T-helper 1 cell treated with Interleukin-12 subunit alpha and Interleukin-12 subunit beta and Interleukin-4 antibody, amounts not matched to agents 30 μg/mL and 1 μg/mL, for 36 hours (primary cell): ENCODE data around the gene RHEBL1.
A peak's percentile ranks its signal among the peaks of the same experiment; 100 is the strongest.

Source experiments
- H3K27ac Mint-ChIP-seq: one replicate; pipeline ENCODE4 v1.8.0; 2021; ENCODE audit warnings: mild to moderate bottlenecking, mixed read lengths
- H3K27me3 Mint-ChIP-seq: one replicate; pipeline ENCODE4 v1.8.0; 2021; ENCODE audit warnings: low read depth, mixed read lengths
- H3K36me3 Mint-ChIP-seq: one replicate; pipeline ENCODE4 v1.8.0; 2021; ENCODE audit warnings: low read depth, mixed read lengths
- H3K4me1 Mint-ChIP-seq: one replicate; pipeline ENCODE4 v1.8.0; 2021; ENCODE audit warnings: low read depth, mixed read lengths
- H3K4me3 Mint-ChIP-seq: one replicate; pipeline ENCODE4 v1.8.0; 2021; ENCODE audit warnings: mild to moderate bottlenecking, moderate library complexity, mixed read lengths
- H3K9me3 Mint-ChIP-seq: one replicate; pipeline ENCODE4 v1.8.0; 2021; ENCODE audit warnings: mixed read lengths

The RHEBL1 gene

DNA sequence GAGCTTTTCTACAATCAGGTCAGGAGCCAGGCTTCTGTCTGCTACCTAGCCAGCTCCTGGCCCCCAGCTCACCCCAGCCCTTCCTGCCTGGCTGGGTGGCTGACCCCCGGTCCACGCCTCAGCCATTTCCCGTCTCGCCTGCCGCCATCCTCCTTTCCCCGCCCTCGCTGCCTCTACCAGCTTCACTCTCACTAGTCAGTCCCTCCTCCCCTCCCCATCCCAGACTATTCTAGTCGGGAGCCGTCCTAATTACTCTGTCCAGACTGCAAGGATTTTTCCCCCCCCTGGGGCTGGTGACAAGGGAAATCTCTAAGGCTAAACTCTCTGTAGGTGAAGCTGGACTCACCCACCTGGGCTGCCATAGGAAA lies 24.0 kb upstream of the RHEBL1 start:
- Mint-ChIP-seq H3K27me3 (peaks cover 58% of the 10 kb centered on the region), H3K9me3 (no peaks in the 10 kb centered on the region), H3K4me3 (peak overlapping the region; percentile 14), H3K27ac (no peak overlapping the region), H3K36me3 (peaks cover 22% of the 10 kb centered on the region), H3K4me1 (peaks cover 32% of the 10 kb centered on the region)

DNA sequence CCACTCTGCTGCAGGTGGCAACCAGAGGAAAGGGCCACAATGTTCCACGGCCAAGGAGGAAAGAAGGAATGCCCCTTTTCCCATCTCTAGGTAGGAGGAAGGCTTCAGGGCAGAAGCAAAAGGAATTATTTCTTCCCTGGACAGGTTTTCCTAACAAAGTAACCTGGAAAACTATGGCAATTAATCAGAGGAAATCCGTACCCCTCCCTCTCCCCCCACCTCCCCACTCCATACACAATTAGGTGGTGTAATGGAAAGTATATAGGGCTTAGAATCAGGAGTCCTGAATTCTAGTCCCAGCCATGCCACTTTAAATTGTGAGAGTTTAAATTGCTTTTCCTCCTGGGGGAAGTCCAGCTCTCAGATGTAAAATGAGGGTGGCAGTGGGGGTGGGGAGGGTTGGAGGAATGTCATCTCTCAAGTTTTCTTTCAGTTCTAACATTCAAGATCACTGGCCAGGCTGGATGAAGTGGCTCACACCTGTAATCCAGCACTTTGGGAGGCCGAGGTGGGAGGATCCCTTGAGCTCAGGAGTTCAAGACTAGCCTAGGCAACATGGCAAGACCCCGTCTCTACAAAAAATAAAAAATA lies 23.1 kb upstream of the RHEBL1 start:
- Mint-ChIP-seq H3K4me3 (no peak overlapping the region), H3K27ac (no peak overlapping the region), H3K36me3 (peaks cover 16% of the 10 kb centered on the region), H3K4me1 (peaks cover 40% of the 10 kb centered on the region), H3K9me3 (no peaks in the 10 kb centered on the region), H3K27me3 (peaks cover 65% of the 10 kb centered on the region)

DNA sequence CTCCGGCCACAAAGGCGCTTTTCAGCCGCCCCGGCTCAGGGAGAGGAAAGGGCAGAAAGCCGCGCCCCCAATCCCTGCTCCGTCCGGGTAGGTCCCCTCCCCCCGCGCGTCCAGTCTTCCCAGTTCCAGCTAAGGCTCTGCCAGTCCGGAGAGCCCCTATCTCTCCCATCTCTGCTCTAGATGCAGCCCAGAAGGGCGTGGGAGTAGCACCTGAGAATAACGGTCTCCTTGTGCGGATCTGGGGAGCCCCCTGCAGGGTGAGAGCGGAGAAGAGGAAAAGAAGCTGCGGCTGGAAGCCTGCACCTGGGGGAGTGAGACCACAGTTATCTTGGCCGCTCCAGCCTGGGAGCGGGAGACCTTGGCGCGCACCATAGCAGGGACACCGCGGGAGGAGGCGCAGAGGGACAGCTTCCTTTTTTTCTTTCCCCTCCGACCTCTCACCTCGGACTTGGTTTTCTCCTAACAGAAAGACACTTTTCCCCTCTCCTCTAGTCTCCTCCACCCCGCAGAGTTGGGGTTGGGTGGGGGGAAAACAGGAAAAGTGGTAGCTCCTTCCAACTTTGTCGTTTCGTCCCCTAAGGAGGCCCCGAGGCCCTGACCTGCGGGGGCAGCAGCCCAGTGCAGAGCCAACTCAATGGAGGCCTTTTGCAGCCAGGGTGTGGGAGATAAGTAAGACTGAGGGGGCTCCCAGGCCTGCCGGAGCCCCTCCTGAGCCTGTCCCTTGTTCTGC lies 22.5 kb upstream of the RHEBL1 start:
- Mint-ChIP-seq H3K27ac (no peak overlapping the region), H3K9me3 (no peaks in the 10 kb centered on the region), H3K4me3 (peak overlapping the region; percentile 65), H3K27me3 (peaks cover 65% of the 10 kb centered on the region), H3K4me1 (peaks cover 45% of the 10 kb centered on the region), H3K36me3 (peaks cover 15% of the 10 kb centered on the region)

DNA sequence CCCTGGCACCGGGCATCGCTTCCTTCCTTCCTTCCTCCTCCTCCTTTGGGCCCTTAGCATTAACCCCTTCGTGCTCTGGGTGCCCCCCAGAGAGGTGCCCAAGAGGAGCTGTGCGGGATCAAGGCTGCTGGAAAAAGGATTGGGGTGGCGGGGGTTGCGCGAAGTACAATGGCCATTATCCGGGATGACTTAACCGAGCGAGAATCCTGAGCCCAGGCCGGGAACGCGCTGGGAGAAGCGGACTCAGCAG lies 22.0 kb upstream of the RHEBL1 start:
- H3K9me3 Mint-ChIP-seq, result no peaks in the 10 kb centered on the region
- peaks cover 49% of the 10 kb centered on the region for H3K4me1 Mint-ChIP-seq
- H3K27ac Mint-ChIP-seq, result no peak overlapping the region
- H3K36me3 Mint-ChIP-seq, result peaks cover 14% of the 10 kb centered on the region
- H3K4me3 Mint-ChIP-seq, result no peak overlapping the region
- peaks cover 65% of the 10 kb centered on the region for H3K27me3 Mint-ChIP-seq

DNA sequence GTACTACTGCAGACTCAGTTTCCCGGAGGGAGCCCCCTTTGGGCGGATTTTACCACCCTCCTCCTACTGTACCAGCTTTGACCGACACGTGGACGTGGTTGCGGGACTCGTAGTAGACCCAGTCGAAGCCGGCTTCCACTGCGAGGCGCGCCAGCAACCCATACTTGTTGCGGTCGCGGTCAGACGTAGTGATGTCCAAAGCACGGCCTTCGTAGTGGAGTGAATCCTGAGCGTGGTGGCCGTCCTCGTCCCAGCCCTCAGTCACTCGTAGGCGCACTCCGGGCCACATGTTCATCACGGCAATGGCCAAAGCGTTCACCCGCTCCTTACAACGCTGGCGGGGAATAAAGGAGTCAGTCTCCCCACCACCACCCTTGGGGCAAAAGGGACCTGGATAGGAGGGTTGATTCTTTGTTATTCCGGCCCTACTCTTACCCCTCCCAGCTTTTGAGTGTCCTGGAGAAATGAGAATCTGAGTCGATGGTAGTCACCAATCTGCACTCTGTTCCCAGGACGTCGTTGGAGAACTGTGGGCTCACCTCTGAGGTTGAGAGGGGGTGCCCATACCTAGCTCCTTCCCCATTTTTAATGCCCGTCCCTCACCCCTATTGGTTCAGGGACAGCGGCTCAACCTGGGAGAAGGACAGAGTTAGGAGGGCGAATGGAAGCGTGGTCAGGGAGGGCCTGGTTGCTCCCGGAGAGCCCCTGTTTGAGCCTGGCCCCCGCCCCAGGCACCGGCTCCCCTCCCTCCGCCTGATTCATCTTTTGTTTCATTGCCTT lies 21.5 kb upstream of the RHEBL1 start:
- H3K27ac Mint-ChIP-seq, result no peak overlapping the region
- H3K4me3 Mint-ChIP-seq, result no peak overlapping the region
- peaks cover 65% of the 10 kb centered on the region for H3K27me3 Mint-ChIP-seq
- peaks cover 9% of the 10 kb centered on the region for H3K36me3 Mint-ChIP-seq
- peaks cover 51% of the 10 kb centered on the region for H3K4me1 Mint-ChIP-seq
- H3K9me3 Mint-ChIP-seq, result no peaks in the 10 kb centered on the region

DNA sequence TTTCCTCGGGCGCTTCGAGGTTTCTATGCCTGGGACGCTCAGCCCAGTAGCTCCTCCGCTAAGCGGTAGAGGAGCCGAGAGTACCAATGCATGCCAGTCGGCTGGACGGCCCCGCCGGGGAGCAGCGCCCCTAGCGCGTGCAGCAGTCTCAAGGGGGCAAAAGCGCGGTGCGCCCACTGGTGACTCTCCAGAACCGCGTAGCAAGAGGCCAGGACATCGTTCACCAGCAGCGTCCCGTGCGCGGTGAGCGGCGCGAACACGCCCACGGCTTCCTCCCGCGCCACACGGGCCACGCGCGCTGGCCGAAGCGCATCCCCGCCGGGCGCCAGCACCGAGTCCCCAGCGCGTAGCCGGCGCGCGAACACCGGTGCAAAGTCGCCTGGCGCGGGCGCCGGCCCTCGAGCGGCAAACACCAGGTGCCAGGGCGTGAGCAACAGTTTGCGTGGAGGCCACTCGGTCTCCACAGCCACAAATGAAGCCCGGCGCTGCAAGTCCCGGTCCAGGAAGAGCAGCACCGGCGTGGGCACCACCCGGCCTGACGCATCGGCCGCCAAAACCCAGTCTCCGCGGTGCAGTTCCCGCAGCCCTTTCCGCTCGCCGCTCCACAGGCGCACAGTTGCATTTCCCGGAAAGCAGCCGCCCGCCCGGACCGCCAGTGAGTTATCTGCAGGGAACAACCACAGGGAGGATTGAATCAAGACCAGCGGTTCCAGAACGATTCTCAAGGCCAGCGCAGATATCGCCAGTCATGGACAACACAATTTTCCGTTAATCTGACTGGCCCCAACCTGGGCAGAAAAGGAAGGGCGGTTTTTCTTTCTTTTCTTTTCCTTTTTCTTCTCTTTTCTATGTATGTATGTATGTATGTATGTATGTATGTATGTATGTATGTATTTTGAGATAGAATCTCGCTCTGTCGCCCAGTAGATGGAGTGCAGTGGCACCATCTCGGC lies 20.3 kb upstream of the RHEBL1 start:
- Mint-ChIP-seq H3K27ac (peak overlapping the region; percentile 65), H3K4me1 (peaks cover 51% of the 10 kb centered on the region), H3K36me3 (peaks cover 2% of the 10 kb centered on the region), H3K27me3 (peaks cover 58% of the 10 kb centered on the region), H3K9me3 (no peaks in the 10 kb centered on the region), H3K4me3 (peak overlapping the region; percentile 81)

DNA sequence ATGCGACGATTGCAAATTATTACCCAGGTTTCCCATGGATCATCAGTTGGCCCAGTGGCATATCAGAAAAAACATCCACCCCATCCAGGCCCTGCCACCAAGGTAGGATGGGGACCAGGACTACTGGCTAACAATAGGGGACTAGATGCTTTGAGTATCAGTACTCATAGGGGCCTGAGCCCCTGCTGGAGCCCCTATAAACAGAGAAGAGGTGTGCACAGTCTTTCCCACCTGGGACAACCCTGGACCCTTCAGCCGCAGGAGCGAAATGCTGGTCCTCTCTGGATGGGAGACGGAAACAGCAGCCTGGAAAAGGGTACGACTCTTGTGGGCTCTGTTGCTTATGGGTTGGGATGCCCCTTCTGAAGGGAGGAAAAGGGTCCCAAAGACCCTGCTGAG lies 19.2 kb upstream of the RHEBL1 start:
- no peaks in the 10 kb centered on the region for H3K36me3 Mint-ChIP-seq
- peaks cover 50% of the 10 kb centered on the region for H3K4me1 Mint-ChIP-seq
- H3K27me3 Mint-ChIP-seq, result peaks cover 52% of the 10 kb centered on the region
- no peak overlapping the region for H3K27ac Mint-ChIP-seq
- H3K9me3 Mint-ChIP-seq, result no peaks in the 10 kb centered on the region
- no peak overlapping the region for H3K4me3 Mint-ChIP-seq

DNA sequence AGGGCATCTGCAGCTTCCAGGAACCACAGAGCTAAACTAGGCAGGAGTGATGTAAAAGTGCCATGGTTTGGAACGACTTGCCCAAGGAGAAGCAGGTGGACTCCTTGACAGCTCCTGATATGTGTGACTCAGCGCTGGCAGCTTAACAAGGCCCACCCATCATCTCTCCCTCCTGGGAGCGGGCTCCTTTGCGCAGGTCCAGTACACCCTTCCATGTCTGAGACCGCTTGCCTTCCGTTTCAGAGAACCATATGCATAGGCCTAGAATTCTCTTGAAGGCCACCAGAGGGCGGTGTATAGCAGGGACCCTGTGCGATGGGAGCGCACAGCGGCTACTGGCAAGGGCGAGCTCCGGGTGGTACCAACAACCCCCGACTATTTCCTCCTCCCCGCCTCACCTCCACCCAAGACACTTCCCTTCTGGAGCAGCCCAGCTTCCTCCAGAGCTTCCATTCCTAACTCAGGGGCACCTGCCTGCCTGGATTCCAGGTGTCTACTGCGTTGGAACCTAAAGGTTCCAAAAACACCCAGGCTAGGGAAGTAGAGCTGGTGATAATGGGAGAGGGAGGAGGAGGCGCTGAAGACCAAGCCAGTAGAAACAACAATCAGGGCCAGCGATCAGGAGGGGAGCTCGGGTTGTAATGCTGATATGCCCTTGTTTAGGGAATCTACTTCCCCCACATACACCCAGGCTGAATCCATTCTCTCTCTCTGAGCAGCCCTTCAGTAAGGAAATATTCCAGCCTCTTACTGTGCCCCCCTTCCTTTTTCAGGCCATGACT lies 18.6 kb upstream of the RHEBL1 start:
- Mint-ChIP-seq H3K4me1 (peaks cover 44% of the 10 kb centered on the region), H3K36me3 (no peaks in the 10 kb centered on the region), H3K9me3 (no peaks in the 10 kb centered on the region), H3K4me3 (peak overlapping the region; percentile 34), H3K27me3 (peaks cover 46% of the 10 kb centered on the region), H3K27ac (no peak overlapping the region)

DNA sequence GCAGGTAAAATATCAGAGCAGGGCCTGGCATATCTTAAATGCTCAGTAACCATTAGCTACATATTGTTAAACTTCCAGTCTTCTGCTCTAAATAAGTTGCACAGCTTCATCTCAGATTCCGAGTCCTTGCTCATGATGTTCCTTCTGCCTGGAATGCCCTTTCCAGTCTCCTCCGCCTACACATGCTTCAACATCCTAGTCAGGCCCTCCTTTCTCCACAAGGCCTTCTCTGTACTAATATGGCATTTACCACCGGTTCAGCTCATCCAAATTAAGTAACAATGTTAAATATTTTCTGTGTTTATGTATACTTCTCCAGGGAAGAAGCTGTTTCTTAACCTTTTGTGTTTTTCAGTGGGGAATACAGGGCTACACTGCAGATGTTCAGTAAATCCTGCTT lies 16.3 kb upstream of the RHEBL1 start:
- Mint-ChIP-seq H3K4me3 (no peak overlapping the region), H3K4me1 (peaks cover 34% of the 10 kb centered on the region), H3K9me3 (no peaks in the 10 kb centered on the region), H3K27ac (no peak overlapping the region), H3K36me3 (no peaks in the 10 kb centered on the region), H3K27me3 (peaks cover 31% of the 10 kb centered on the region)

DNA sequence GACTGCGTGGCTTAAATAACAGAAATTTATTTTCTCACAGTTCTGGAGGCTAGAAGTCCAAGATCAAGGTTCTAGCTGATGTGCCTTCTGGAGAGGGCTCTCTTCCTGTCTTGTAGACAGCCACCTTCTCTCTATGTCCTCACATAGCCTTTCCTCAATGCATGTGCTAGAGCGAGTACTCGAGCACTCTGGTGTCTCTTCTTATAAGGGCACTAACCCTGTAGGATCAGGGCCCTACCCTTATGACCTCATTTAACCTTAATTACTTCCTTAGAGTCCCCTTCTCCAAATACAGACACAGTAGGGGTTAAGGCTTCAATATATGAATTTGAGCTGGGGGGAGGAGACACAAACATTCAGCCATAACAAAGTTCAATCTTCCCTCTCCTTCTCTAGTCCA lies 14.7 kb upstream of the RHEBL1 start:
- Mint-ChIP-seq H3K9me3 (no peaks in the 10 kb centered on the region), H3K4me1 (peaks cover 21% of the 10 kb centered on the region), H3K27ac (no peak overlapping the region), H3K27me3 (peaks cover 17% of the 10 kb centered on the region), H3K4me3 (no peak overlapping the region), H3K36me3 (no peaks in the 10 kb centered on the region)

DNA sequence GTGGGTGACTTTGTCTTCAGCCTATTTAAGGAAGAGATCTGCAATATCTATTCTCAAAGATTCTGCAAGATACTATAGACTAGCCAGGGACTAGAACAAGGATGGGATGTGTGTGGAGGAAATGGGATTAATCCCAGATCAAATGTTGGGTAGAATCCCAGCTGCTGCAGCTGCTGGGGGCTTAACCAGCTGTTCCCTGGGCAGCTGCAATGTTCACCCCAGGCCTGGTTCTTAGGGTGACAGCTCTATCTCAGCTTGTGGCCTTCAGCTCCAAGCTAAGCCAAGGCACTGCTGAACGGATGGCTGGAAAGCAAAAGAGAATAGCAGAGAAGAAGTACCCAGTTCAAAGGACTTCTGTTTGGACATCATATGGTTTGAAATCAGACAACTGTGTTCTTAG lies 10.0 kb upstream of the RHEBL1 start:
- Mint-ChIP-seq H3K36me3 (no peaks in the 10 kb centered on the region), H3K4me3 (no peak overlapping the region), H3K4me1 (no peaks in the 10 kb centered on the region), H3K27me3 (peaks cover 7% of the 10 kb centered on the region), H3K9me3 (no peaks in the 10 kb centered on the region), H3K27ac (no peak overlapping the region)

DNA sequence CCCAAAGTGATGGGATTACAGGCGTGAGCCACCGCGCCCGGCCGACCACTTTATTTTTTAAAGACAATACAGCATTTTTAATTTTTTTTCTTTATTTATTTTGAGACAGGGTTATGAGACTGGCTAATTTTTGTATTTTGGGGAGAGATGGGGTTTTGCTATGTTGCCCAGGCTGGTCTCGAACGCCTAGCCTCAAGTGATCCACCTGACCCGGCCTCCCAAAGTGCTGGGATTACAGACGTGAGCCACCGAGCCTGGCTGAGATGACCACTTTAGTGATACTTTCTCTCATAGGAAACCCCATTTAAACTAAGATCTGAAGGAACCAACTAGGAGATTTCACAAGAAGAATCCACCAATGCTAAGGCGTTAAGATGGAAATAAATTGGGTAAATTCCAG lies 1.2 kb upstream of the RHEBL1 start:
- Mint-ChIP-seq H3K36me3 (peaks cover 2% of the 10 kb centered on the region), H3K9me3 (no peaks in the 10 kb centered on the region), H3K27ac (peak overlapping the region; percentile 7), H3K4me1 (peaks cover 22% of the 10 kb centered on the region), H3K4me3 (no peak overlapping the region), H3K27me3 (no peaks in the 10 kb centered on the region)

DNA sequence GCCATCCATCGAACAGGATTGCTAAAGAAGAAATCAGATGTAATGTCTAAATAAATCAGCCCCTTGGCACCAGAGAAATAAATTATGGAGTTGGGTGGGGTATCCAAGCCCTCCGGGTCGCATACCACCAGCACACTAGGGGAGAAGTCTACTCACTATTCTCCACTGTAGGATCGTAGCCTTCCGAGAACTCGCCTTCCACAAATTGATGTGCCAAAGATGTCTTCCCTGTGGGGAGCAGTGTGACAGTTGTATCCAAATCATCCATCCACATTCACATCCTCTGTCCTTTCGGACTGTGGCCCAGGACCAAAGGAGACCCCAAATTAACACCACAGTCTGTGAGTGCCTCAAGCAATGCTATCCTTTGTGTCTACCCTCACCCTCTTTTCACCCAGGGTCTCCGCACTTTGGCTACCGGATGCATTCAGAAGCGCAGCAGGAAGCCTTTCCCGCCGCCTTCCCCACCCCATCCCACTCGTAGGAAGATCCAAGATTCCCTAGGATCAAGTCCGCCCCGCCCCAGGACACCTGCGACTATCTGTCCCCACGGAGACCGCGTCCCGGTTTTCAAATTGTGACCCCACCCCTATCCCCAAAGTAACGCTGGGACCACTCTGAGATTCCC lies 786 bp downstream of the RHEBL1 start:
- Mint-ChIP-seq H3K36me3 (peaks cover 7% of the 10 kb centered on the region), H3K27me3 (no peaks in the 10 kb centered on the region), H3K4me3 (peak overlapping the region; percentile 100), H3K9me3 (no peaks in the 10 kb centered on the region), H3K4me1 (peaks cover 24% of the 10 kb centered on the region), H3K27ac (peak overlapping the region; percentile 98)
